Stomach (tissue), 4 donors: ENCODE data around the gene IRF6.

Source experiments
- EP300 ChIP-seq: sonication (generic); formaldehyde crosslinking; IDR thresholded peaks from one replicate; pipeline ENCODE4 v1.6.1; 2017; ENCODE audit warnings: antibody characterized with exemption
- TF ChIP-seq, protein P1 (sequence below), 7 experiments: fragments of 450-650 bp in 4 of 7; fragments of 200-600 bp in 3 of 7; sonication (generic) in 3 of 7; IDR thresholded peaks; one replicate each; pipeline ENCODE4 v1.5.1; 2016 to 2019; ENCODE audit warnings: antibody characterized with exemption in 7 of 7, control low read depth in 2 of 7, mild to moderate bottlenecking in 1 of 7

DNA sequence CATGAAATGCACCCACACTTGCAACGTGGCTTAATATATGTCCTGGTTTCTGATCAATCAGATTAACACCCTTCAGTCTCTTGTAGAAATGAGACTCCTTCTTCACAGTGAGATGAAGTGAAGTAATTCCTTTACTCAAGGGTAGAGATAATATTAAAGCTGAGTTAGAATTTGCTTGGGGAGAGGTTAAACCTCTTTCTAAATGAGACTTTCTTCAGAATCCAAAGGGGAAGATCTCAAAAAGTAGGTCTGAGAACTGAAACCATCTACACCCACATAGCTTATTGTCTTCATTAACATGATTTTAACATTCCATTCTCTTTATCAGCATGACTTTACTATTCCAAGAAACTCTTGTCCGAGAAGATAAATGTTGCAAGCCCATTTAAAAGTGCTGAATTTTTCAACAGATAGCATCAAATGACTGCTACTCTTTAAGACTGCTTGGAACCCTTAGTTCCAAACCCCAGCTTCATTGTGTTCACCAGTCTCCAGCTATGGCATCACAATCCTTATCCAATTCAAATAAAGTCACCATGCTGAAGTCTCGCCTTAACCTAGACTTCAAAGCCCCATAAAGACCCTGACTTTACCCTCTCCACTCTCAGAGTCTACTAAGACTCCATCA lies 69.3 kb downstream of the IRF6 start:
- TF ChIP-seq, protein P1, sequence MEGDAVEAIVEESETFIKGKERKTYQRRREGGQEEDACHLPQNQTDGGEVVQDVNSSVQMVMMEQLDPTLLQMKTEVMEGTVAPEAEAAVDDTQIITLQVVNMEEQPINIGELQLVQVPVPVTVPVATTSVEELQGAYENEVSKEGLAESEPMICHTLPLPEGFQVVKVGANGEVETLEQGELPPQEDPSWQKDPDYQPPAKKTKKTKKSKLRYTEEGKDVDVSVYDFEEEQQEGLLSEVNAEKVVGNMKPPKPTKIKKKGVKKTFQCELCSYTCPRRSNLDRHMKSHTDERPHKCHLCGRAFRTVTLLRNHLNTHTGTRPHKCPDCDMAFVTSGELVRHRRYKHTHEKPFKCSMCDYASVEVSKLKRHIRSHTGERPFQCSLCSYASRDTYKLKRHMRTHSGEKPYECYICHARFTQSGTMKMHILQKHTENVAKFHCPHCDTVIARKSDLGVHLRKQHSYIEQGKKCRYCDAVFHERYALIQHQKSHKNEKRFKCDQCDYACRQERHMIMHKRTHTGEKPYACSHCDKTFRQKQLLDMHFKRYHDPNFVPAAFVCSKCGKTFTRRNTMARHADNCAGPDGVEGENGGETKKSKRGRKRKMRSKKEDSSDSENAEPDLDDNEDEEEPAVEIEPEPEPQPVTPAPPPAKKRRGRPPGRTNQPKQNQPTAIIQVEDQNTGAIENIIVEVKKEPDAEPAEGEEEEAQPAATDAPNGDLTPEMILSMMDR (IDR thresholded peaks at IDR 0.05), result no peak
- TF ChIP-seq EP300, result no peak
